ENCODE data around the gene LOXHD1. TPM values are rescaled to one million over a fixed set of nuclear protein-coding genes. Genes with fewer than 3 reads are reported as not detected.

Gene LOXHD1
- total RNA-seq, 1 donor from 2014 or later, result not detected

- Mint-ChIP-seq H3K27ac (ENCODE audit: unreplicated experiment) (peak overlapping the region; percentile 16), H3K4me3 (no peak overlapping the region), H3K4me1 (no peaks in the 10 kb centered on the region), H3K27me3 (ENCODE audit: low read depth) (peaks cover 8% of the 10 kb centered on the region), H3K9me3 (no peaks in the 10 kb centered on the region), H3K36me3 (ENCODE audit: low read depth) (no peaks in the 10 kb centered on the region)
- TF ChIP-seq CTCF (conservative IDR thresholded peaks at IDR 0.05), result no peak
- DNase-seq (ENCODE audit: low read depth, low spot score), result no peak
Measured at GRCh38 chr18:46646468-46646867, 10.6 kb downstream of the LOXHD1 start.

- H3K4me3 Mint-ChIP-seq, result no peak overlapping the region
- H3K36me3 Mint-ChIP-seq (ENCODE audit: low read depth), result no peaks in the 10 kb centered on the region
Measured at GRCh38 chr18:46642561-46642960, 14.5 kb downstream of the LOXHD1 start.

GRCh38 chr18:46641917-46642316 is 15.1 kb downstream of the LOXHD1 start:
- H3K27me3 Mint-ChIP-seq (ENCODE audit: low read depth), result no peaks in the 10 kb centered on the region
- no peak overlapping the region for H3K27ac Mint-ChIP-seq (ENCODE audit: unreplicated experiment)

More at GRCh38 chr18:46642561-46642960, 14.5 kb downstream of the LOXHD1 start:
- Mint-ChIP-seq H3K27me3 (ENCODE audit: low read depth) (no peaks in the 10 kb centered on the region), H3K27ac (ENCODE audit: unreplicated experiment) (no peak overlapping the region), H3K4me1 (no peaks in the 10 kb centered on the region), H3K9me3 (no peaks in the 10 kb centered on the region)
- no peak for TF ChIP-seq CTCF (conservative IDR thresholded peaks at IDR 0.05)
- DNase-seq (ENCODE audit: low read depth, low spot score), result no peak

GRCh38 chr18:46639386-46639785 is 17.6 kb downstream of the LOXHD1 start:
- H3K27ac Mint-ChIP-seq (ENCODE audit: unreplicated experiment), result no peak overlapping the region
- no peaks in the 10 kb centered on the region for H3K9me3 Mint-ChIP-seq
- no peak for DNase-seq (ENCODE audit: low read depth, low spot score)
- no peak overlapping the region for H3K4me3 Mint-ChIP-seq
- H3K36me3 Mint-ChIP-seq (ENCODE audit: low read depth), result no peaks in the 10 kb centered on the region
- TF ChIP-seq CTCF (conservative IDR thresholded peaks at IDR 0.05), result no peak
- H3K27me3 Mint-ChIP-seq (ENCODE audit: low read depth), result no peaks in the 10 kb centered on the region
- H3K4me1 Mint-ChIP-seq, result no peaks in the 10 kb centered on the region

More at GRCh38 chr18:46641917-46642316, 15.1 kb downstream of the LOXHD1 start:
- H3K9me3 Mint-ChIP-seq, result no peaks in the 10 kb centered on the region
- no peak for DNase-seq (ENCODE audit: low read depth, low spot score)
- H3K36me3 Mint-ChIP-seq (ENCODE audit: low read depth), result no peaks in the 10 kb centered on the region
- H3K4me3 Mint-ChIP-seq, result no peak overlapping the region
- TF ChIP-seq CTCF (conservative IDR thresholded peaks at IDR 0.05), result no peak
- H3K4me1 Mint-ChIP-seq, result no peaks in the 10 kb centered on the region

GRCh38 chr18:46636040-46636630 is 20.9 kb downstream of the LOXHD1 start:
- Mint-ChIP-seq H3K4me1 (no peaks in the 10 kb centered on the region), H3K36me3 (ENCODE audit: low read depth) (no peaks in the 10 kb centered on the region)
- no peak for TF ChIP-seq CTCF (conservative IDR thresholded peaks at IDR 0.05)

More at GRCh38 chr18:46636040-46636630, 20.9 kb downstream of the LOXHD1 start:
- Mint-ChIP-seq H3K9me3 (peaks cover 6% of the 10 kb centered on the region), H3K27ac (ENCODE audit: unreplicated experiment) (no peak overlapping the region), H3K27me3 (ENCODE audit: low read depth) (no peaks in the 10 kb centered on the region), H3K4me3 (no peak overlapping the region)
- DNase-seq (ENCODE audit: low read depth, low spot score), result no peak

Data from neural crest cell (in vitro differentiated cells).